Activated CD4-positive, alpha-beta T cell treated with anti-CD3 and anti-CD28 coated beads, Interleukin-2, amount 50 U/mL, for 48 hours (primary cell): ENCODE data around the gene PHF5A.
"Not testable (repeated sequence)": the region's sequence is repeated elsewhere in the genome, so short reads cannot be mapped to it uniquely, and the experiment has no call there.

Source experiments
- DNase-seq, 2 experiments: peaks; one replicate each; pipeline ENCODE4 v3.0.0-alpha.2; 2020

PHF5A gene

GRCh38 chr22:41487037-41487935 lies 18.8 kb upstream of the PHF5A start:
- no peak for DNase-seq

DNA sequence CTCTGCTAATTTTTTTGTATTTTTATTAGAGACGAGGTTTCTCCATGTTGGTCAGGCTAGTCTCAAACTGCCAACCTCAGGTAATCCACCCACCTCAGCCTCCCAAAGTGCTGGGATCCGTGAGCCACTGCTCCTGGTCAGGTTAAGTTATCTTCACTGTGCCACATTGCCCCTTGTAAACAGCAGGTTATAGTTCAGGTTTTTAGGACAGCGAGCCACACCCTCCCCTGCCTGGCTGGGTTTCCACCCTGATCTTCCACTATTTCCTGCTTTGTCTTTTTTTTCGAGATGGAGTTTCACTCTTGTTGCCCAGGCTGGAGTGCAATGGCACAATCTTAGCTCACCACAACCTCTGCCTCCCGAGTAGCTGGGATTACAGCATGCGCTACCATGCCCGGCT lies 16.5 kb upstream of the PHF5A start:
- no peak for DNase-seq

DNA sequence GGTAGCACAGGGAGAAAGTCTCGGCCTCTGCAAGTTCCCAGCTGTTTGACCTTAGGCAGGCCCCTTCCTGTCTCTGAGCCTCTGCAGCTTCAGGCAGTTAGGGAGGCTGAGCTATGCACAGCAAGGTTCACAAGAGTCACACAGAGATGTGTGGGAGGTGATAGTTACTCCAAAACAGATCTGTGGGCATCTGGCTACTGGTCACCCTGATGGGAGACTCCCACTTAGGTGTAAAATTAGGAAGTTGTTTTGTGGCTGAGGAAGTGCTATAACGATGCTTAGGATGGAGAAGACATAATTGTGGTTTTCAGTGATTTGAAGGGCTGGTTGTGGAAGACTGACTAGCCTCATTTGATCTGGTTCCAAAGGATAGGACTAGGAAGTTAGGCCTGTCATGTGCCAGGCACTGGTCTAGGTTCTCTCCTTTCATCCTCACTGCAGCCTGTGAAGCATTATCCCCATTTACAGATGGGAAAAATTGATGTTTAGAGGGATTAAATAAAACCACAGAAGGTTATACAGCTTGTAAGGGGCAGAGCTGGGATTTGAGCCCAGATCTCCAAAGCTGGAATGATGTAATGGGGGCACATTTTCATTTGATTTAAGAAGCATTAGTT lies 13.9 kb upstream of the PHF5A start:
- no peak for DNase-seq

DNA sequence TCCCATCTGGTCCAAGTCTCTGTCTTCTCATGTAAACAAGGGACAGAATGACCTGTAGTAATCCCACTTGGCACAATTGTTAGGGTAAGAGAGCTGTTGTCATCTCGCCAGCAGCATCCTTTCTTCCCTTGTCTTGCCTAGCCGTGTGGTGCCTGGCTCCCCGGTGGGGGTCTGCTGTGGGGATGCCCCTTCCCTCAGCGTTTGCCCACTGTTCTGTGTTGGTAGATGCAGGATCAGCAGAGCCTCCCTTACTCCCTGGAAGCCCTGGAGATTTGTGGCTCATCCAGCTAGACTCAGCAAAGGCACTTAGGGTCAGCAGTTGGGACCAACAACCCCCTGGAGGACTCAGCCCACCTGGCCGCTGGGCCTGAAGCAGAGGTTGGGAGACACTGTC lies 13.4 kb upstream of the PHF5A start:
- no peak for DNase-seq

- no peak for DNase-seq
Measured at GRCh38 chr22:41481131-41481830, 12.8 kb upstream of the PHF5A start.

- no peak for DNase-seq
Measured at GRCh38 chr22:41480397-41480735, 11.9 kb upstream of the PHF5A start.

GRCh38 chr22:41479671-41480396 lies 11.3 kb upstream of the PHF5A start:
- no peak for DNase-seq

DNA sequence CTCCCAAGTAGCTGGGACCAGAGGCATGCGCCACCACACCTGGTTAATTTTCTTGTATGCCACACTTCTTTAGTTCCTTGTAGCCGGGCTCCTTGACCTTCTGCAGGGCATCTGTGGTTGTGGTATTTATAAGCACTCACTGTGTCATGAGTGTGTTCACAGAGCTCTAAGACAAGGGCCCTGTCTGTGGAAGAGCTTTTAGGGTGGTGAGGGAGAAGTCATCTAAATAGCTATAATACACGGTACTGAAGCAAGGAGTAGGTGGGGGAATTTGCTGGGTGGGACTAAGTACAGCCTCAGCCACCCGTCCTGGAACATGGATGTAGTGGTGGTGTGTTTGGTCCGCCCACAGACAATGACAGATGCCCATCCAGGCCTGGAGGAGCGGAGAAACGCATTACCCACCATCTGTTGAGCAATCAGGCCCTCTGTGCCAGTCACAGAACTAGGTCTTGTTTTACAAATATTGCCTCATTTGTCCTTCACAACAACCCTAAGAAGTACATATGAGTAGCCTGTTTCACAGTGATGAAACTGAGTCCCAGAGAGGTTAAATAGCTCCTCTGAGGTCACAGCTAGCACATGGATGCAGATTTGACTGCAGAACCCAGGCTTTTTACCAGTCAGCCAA lies 10.5 kb upstream of the PHF5A start:
- no peak for DNase-seq

GRCh38 chr22:41478473-41478872 lies 10.0 kb upstream of the PHF5A start:
- no peak for DNase-seq

DNA sequence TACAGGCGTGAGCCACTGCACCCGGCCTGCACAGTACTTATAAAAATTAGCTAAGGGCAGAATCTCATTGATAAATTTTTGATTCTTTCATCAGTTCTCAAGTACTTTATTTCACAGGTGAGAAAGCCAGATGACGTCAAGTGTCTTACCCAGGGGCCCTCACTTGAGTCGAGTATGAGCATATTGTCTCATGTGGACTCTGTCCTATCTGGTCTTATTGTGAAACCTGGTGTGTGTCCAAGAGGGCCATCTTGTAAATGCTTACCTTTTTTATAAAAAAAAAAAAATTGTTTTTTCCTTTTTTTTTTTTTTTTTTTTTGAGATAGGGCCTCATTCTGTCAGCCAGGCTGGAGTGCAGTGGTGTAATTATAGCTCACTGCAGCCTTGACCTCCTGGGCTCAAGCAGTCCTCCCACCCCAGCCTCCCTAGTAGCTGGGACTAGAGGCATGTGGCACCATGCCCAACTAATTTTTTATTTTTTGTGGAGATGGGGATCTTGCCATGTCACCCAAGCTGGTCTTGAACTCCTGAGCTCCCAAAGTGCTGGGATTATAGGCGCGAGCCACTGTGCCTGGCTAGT lies 6.5 kb upstream of the PHF5A start:
- no peak for DNase-seq

GRCh38 chr22:41471568-41471967 lies 3.1 kb upstream of the PHF5A start:
- no peak for DNase-seq

DNA sequence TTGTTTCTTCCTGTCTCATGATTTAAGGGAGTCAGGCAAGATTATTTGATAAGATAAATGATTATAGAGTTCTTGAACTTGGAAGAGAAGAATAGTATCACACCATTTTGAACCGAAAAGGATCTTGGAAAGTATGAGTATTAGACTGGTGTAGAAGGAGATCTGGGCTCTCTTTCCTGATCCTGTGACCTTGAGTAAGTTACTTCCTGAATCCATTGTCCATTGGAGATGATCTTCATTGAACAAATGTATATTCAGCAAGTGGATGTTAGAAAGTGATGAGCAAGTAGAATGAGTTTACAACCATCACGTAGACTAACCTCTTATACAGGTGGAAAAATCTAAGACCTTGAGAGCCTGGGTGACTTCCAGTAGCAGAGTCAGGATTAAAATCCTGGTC lies 2.4 kb upstream of the PHF5A start:
- no peak for DNase-seq

DNA sequence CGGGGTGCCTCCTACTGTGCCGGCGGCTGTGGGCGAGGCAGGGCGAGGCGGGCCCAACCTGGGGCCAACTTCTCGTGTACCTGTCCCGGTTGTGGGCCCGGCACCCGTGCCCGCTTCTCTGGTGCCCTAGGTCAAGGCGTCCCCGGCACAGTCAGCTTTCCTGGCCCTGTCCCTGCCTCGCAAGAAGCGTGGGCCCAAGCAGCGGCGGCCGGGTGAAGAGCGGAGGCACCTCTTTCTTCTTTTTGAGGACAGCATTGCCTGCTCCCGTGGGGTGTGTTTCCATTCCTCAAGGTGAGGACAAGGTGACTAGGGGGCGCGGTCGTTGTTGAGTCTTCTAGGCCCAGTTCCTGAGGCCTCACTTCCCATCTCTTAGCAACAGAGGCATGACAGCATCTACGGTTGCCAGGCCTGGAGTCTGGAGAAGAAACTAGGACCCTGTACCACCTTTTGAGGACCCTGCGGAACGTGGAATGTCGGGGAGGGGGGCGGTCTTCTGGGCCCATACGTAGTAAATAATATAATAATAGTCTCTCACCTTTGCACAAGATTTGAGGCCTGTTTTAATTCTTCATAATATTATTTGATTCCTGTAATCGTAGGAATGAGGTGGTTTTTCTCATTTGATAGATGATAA lies 843 bp upstream of the PHF5A start:
- peak; percentile 40 to 53 for DNase-seq

DNA sequence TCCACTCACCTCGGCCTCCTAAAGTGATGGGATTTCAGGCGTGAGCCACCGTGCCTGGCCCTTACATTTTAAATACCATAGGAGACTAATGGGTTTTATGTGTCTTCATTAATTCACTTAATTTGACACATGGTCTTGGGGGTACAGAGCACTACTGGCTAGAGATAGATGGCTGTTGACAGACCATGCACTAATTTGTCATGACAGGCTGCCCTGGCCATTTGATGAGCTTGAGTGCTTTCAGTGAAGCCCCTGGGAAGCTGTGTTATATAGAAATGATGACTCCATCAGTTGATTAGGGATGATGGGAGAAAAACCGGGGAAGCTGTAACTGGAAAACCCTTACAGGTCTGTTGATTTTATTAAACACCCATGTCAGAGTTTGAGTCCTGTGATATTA lies 6.6 kb downstream of the PHF5A start:
- no peak for DNase-seq

DNA sequence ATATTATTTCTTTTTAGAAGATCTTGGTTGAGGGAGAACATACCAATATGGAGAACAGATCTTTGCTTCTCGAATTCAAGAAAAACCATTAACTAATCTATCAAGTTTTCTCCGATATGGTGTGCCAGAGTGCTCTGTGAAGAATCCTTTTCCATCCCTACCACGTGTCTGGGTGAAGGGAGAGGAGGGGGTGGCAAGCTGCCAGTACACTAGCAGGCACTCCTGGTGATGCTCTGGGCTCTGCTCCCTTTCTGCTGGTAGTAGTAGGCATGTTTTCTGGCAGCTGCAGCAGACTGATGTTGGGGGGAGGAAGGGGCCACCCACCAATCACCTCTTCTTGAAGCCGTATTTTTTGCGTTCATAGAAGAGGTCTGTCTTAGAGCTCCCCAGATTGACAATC lies 8.4 kb downstream of the PHF5A start:
- DNase-seq: not testable (repeated sequence)

DNA sequence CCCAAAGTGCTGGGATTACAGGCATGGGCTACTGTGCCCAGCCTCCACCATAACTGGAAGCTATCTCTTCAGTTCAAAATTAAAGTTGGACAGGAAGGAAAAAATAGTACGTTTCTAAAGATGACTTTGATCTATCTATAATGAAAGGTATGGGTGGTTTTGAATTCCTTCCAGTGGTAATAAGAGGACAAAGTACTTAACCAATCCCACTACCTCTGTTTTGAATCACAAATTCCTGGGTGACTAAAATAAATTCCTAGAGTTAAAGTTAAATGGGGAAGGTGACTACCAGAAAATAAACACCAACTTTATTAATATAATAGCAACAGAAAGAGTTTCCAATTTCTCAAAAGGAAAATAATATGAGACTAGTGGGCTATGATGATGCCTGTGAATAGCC lies 9.1 kb downstream of the PHF5A start:
- no peak for DNase-seq

DNA sequence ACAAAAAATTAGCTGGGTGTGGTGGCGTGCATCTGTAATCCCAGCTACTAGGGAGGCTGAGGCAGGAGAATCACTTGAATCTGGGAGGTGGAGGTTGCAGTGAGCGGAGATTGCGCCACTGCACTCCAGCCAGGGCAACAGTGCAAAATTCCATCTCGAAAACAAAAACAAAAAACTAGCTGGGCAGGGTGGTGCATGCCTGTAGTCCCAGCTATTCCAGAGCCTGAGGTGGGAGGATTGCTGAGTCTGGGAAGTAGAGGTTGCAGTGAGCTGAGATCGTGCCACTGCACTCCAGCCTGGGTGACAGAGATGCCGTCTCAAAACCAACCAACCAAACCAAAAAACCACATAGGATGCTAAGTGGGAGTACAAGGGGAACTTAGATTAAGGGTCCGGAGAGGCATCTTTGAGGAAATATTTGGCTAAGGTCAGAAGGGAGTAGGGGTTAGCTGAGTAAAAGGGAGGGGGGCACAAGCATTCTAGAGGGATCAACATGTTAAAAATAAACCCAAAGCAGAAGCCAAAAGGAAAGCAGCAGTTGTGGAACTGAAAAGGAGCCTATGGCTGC lies 10.2 kb downstream of the PHF5A start:
- no peak for DNase-seq

DNA sequence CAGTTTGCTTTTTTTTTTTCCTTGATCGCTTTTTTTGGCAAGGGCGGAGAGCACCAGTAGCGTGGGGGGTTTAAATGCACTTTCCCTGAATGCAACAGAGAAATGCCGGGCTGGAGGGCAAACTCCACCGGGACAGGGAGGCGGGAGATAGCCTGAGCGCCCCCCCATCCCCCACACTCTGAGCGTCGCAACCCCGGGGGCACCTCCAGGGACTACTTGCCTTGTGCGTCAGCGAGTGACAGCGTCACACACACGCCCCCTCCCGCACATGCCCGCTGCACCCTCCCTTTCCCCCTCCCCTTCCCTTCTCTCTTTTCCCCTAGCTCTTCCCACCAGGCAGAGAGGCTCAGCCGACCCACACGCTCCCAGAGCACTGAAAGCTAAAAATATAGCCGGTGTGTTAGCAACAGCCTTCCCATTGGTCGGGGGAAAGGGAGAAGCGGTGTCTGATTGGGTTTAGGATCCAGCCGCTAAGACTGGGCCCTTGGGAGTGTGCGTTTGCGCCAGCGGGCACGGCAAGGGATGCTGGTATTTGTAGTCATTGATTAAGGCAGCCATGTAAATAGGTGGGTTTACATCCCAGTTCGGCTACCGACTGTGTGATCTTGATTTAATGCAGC lies 20.2 kb downstream of the PHF5A start:
- DNase-seq: peak; percentile 87 to 90

DNA sequence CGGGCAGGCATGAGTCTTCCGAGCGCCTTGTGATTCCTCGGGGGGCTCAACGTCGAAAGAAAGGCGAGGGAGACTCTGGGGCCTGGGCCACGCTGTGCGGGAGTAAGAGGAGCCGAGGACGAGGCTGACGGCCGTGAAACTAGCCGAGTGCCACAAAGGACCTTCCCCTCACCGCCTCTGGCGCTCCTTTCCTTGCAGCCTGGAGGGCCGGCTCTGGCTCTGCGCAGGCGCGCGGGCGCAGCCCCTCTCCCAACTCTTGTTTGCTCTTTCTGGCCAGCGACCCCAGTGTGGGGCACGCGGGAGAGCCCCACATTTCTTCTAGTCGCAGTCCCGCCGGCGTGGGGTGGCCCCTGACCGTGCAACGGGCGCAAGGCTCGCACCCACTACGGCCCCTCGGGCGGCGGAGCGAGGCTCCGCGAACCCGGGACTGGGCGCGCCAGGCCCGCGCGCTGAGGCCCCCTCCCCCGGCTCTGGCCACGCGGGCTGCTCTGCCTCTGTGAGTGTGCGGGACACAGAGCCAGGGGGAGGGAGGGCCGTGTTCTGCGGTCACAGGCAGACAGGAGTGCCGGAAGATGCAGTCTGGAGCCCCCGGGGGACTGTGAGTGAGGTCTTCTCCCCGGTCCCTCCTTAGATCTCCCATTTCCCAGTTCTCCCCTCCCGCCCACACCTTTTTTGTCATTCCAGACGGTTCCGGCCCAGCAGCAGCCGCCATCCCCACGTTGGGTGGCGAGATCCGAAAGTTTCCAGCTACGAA lies 20.9 kb downstream of the PHF5A start:
- DNase-seq: peak; percentile 65 to 72
